Neural crest cell (in vitro differentiated cells): Measurements from ENCODE around the gene LAMP5. TPM values are rescaled to one million over a fixed set of nuclear protein-coding genes. Genes with fewer than 3 reads are reported as not detected.

Experiments used
- DNase-seq: peaks from one replicate; pipeline ENCODE4 v3.0.0; 2021; ENCODE audit warnings: low read depth, mixed read lengths, low spot score
- H3K27ac Mint-ChIP-seq: one replicate; pipeline ENCODE4 v1.8.0; 2021; ENCODE audit warnings: mild to moderate bottlenecking, mixed read lengths; ENCODE audit not compliant: unreplicated experiment
- H3K27me3 Mint-ChIP-seq: 2 replicates; pipeline ENCODE4 v1.8.0; 2021; ENCODE audit warnings: low read depth, mild to moderate bottlenecking, mixed read lengths
- H3K36me3 Mint-ChIP-seq: 2 replicates; pipeline ENCODE4 v1.8.0; 2021; ENCODE audit warnings: low read depth, mild to moderate bottlenecking, mixed read lengths
- H3K4me1 Mint-ChIP-seq: 2 replicates; pipeline ENCODE4 v1.8.0; 2021; ENCODE audit warnings: mixed read lengths
- H3K4me3 Mint-ChIP-seq: one replicate; pipeline ENCODE4 v1.8.0; 2021; ENCODE audit warnings: mild to moderate bottlenecking, mixed read lengths
- H3K9me3 Mint-ChIP-seq: 2 replicates; pipeline ENCODE4 v1.8.0; 2021; ENCODE audit warnings: mixed read lengths
- total RNA-seq: library from RNA; stranded (reverse); gene quantifications from 2 replicates; pipeline ENCODE4 v1.2.1, GENCODE V29; 2021
- TF ChIP-seq, protein P1 (sequence below): fragments of 200-600 bp; sonication (generic); conservative IDR thresholded peaks from 2 replicates; pipeline ENCODE4 v1.5.0; 2021; ENCODE audit warnings: antibody characterized with exemption, mild to moderate bottlenecking

LAMP5 gene
- total RNA-seq, 1 donor from 2014 or later: 0.98 TPM

DNA sequence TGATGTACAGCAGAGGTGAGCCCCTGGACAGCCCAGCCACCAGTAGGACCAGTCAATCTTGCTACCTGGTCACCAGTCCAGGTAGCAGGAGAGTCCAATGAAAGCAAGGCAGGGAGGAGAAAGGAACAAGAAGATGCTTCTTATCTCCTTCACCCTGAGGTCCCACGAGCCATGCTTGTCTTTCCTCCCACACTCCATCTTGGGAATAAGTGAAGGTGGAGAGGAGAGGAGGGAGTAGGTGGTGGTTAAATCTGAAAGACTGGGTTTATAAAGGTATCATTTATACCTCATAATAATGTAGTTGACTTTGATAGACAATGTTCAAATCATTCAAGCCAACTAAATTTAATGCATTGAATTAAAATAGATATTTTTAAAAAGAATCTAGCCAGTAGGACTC lies 35.9 kb downstream of the LAMP5 start:
- H3K27me3 Mint-ChIP-seq: peaks cover 6% of the 10 kb centered on the region

DNA sequence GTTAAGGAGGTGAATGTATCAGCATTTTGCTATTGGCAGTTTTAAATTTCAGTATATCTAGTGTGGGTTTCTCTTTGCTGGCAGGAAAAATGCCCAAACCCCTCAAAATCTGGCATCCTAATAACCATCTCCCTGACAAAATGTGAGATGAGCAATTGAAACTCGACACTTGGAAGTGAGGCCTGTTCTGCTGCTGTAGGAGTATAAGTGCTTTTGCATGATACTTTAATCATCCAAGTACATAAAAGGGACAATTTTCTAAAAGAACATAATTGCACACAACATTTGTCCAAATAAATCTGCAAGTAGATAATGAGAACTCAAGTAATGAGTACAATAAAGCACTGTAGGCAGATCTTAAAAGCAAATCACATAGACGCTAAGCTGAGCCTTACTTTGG lies 36.5 kb downstream of the LAMP5 start:
- TF ChIP-seq, protein P1, sequence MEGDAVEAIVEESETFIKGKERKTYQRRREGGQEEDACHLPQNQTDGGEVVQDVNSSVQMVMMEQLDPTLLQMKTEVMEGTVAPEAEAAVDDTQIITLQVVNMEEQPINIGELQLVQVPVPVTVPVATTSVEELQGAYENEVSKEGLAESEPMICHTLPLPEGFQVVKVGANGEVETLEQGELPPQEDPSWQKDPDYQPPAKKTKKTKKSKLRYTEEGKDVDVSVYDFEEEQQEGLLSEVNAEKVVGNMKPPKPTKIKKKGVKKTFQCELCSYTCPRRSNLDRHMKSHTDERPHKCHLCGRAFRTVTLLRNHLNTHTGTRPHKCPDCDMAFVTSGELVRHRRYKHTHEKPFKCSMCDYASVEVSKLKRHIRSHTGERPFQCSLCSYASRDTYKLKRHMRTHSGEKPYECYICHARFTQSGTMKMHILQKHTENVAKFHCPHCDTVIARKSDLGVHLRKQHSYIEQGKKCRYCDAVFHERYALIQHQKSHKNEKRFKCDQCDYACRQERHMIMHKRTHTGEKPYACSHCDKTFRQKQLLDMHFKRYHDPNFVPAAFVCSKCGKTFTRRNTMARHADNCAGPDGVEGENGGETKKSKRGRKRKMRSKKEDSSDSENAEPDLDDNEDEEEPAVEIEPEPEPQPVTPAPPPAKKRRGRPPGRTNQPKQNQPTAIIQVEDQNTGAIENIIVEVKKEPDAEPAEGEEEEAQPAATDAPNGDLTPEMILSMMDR: no peak

More for the DNA sequence above, 35.9 kb downstream of the LAMP5 start:
- Mint-ChIP-seq H3K4me3 (no peak overlapping the region), H3K36me3 (no peaks in the 10 kb centered on the region), H3K9me3 (no peaks in the 10 kb centered on the region), H3K4me1 (no peaks in the 10 kb centered on the region), H3K27ac (no peak overlapping the region)
- DNase-seq: no peak
- TF ChIP-seq, protein P1: no peak

DNA sequence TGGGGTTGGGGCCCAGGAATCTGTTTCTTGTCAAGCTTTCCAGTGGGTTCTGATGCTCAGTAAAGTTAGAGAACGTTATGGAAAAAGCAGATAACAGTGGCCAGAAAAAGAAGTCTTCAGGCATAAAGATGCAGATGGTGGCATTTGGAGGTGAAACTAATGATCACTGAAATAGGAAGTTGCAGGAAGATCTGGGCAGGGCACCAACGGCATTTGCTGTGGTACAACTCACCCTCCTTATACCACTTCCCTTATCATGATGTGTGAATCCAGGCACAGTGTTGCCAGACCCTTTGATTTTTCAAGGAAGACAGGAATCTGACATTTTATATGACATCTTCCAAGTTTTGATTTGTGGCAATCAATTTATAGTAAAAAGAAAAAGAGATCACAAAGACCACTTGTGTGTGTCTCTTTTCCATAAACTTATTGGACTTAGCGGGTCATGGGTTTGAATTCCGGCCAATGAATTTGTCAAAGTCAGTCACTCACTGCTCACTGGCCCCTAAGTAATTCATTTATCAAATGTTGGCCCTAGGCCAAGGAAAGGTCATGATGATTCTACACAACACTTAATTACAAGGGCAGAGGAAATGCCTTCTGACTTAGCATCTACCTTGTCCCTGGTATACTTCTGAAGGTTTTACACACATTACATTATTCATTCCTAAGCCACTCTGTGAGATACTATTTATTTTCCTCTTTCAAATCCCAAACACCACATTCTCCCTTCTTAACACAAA lies 37.6 kb downstream of the LAMP5 start:
- H3K4me1 Mint-ChIP-seq: no peaks in the 10 kb centered on the region
- no peak for DNase-seq
- H3K36me3 Mint-ChIP-seq: no peaks in the 10 kb centered on the region
- H3K27me3 Mint-ChIP-seq: peaks cover 3% of the 10 kb centered on the region
- TF ChIP-seq, protein P1: no peak
- H3K4me3 Mint-ChIP-seq: no peak overlapping the region
- no peaks in the 10 kb centered on the region for H3K9me3 Mint-ChIP-seq
- H3K27ac Mint-ChIP-seq: no peak overlapping the region

More for the DNA sequence above, 36.5 kb downstream of the LAMP5 start:
- Mint-ChIP-seq H3K36me3 (no peaks in the 10 kb centered on the region), H3K4me3 (no peak overlapping the region), H3K9me3 (no peaks in the 10 kb centered on the region), H3K4me1 (no peaks in the 10 kb centered on the region), H3K27ac (no peak overlapping the region), H3K27me3 (peaks cover 6% of the 10 kb centered on the region)
- DNase-seq: no peak

DNA sequence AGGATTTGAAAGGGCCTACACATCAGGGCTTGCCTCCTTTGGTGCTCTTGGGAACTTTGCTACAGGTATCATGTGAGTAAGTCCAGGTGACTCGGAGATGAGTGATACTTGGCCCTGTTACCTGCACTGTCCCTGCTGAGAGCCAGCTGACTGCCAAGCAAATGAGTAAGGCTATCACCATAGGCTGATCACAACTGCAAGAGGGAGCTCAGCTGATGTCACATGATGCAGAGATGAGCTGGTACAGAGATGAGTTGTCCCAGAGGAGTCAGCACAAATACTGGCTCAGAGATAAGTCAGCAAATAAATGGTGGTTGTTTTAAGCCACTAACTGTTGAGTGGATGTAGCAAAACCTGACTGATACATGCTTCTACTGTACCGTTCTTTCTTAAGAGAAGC lies 41.4 kb downstream of the LAMP5 start:
- Mint-ChIP-seq H3K36me3 (no peaks in the 10 kb centered on the region), H3K4me3 (no peak overlapping the region), H3K27me3 (no peaks in the 10 kb centered on the region), H3K9me3 (no peaks in the 10 kb centered on the region), H3K4me1 (no peaks in the 10 kb centered on the region), H3K27ac (no peak overlapping the region)
- DNase-seq: no peak
- TF ChIP-seq, protein P1: no peak

DNA sequence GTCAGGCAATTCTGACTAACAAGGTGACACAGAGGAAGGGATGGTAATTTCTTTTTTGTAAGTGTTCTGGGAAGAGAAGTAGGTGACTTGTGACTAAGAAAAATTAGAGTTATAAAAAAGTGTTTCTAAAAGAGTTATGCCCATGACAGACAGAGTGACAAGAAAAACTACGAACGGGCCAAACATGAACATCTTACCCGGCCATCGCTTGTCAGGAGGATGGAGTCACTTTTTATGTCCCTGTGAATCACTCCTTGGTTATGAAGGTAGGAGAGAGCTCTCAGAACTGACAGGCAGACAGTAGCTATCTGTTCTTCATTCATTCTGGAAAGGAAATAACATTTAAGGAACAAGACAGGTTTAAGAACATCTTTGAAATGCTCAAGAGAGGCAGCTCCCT lies 43.0 kb downstream of the LAMP5 start:
- H3K36me3 Mint-ChIP-seq: no peaks in the 10 kb centered on the region
- no peaks in the 10 kb centered on the region for H3K4me1 Mint-ChIP-seq
- H3K27ac Mint-ChIP-seq: no peak overlapping the region
- no peaks in the 10 kb centered on the region for H3K9me3 Mint-ChIP-seq
- no peak for DNase-seq
- no peak overlapping the region for H3K4me3 Mint-ChIP-seq
- no peaks in the 10 kb centered on the region for H3K27me3 Mint-ChIP-seq
- TF ChIP-seq, protein P1: no peak
